Uterus (tissue), 4 donors: Measurements from ENCODE around the gene C10orf53. TPM values are rescaled to one million over a fixed set of nuclear protein-coding genes. Genes with fewer than 3 reads are reported as not detected.

Experiments
- DNase-seq, 2 donors: peaks; one replicate each; pipeline ENCODE4 v3.0.0-alpha.2; 2019 to 2020
- H3K27ac ChIP-seq, 2 donors: fragments of 200-600 bp; sonication (generic); 1 replicate in 1 of 2; 2 replicates in 1 of 2; pipeline ENCODE4 v1.5.1; 2016 to 2018
- H3K27me3 ChIP-seq, 2 donors: fragments of 200-600 bp; sonication (generic); one replicate each; pipeline ENCODE4 v1.5.1; 2018 to 2019; ENCODE audit warnings: control low read depth in 1 of 2
- H3K36me3 ChIP-seq, 2 donors: fragments of 200-600 bp; sonication (generic); one replicate each; pipeline ENCODE4 v1.5.1; 2019; ENCODE audit warnings: control low read depth in 1 of 2
- H3K4me1 ChIP-seq, 2 donors: fragments of 200-600 bp; sonication (generic); one replicate each; pipeline ENCODE4 v1.5.1; 2018 to 2019; ENCODE audit warnings: control low read depth in 1 of 2
- H3K4me3 ChIP-seq, 2 donors: fragments of 200-600 bp; sonication (generic); 1 replicate in 1 of 2; 2 replicates in 1 of 2; pipeline ENCODE4 v1.5.1; 2018 to 2019; ENCODE audit warnings: mild to moderate bottlenecking in 1 of 2
- H3K9me3 ChIP-seq, 2 donors: fragments of 200-600 bp; sonication (generic); one replicate each; pipeline ENCODE4 v1.5.1; 2019; ENCODE audit warnings: control low read depth in 1 of 2
- CTCF ChIP-seq, 4 experiments: fragments of 200-600 bp in 2 of 4; fragments of 450-650 bp in 2 of 4; sonication (generic) in 2 of 4; IDR thresholded peaks; one replicate each; pipeline ENCODE4 v1.5.1; 2016 to 2019; ENCODE audit warnings: antibody characterized with exemption in 4 of 4, mild to moderate bottlenecking in 2 of 4, moderate library complexity in 1 of 4
- POLR2A ChIP-seq, 2 donors: fragments of 450-650 bp; IDR thresholded peaks; one replicate each; pipeline ENCODE4 v1.6.1; 2016; ENCODE audit warnings: antibody characterized with exemption in 2 of 2, mild to moderate bottlenecking in 1 of 2, moderate library complexity in 1 of 2
- intact Hi-C: fragments of 100-400 bp; cut with DNase I; formaldehyde crosslinking; loops from one replicate; pipeline ENCODE4 v1.15.1; 2023; ENCODE audit warnings: low total_unique reads
- total RNA-seq, 4 donors: library from RNA; depleted of rRNA in 3 of 4; stranded (reverse); fragments of >200 nt in 3 of 4; gene quantifications; one replicate each; pipeline versions ENCODE4 v1.1.0 to v1.2.4, GENCODE V29; 2014 to 2023
- donor health status: DM: yes; HTN: yes; CAD: no.

Gene C10orf53
- total RNA-seq, 4 donors from 2014 or later: not detected

- Histone ChIP-seq H3K4me3 (no peak overlapping the region), H3K27me3 (no peaks in the 10 kb centered on the region), H3K4me1 (no peaks in the 10 kb centered on the region), H3K36me3 (no peaks in the 10 kb centered on the region), H3K27ac (no peak overlapping the region), H3K9me3 (no peaks in the 10 kb centered on the region)
- TF ChIP-seq POLR2A (IDR thresholded peaks at IDR 0.05): no peak
- no peak for TF ChIP-seq CTCF (IDR thresholded peaks at IDR 0.05)
- DNase-seq: no peak
- intact Hi-C loops: no loop called here
These were observed 64.7 kb downstream of the C10orf53 start for GRCh38 chr10:49744091-49744685.

- Histone ChIP-seq H3K9me3 (no peaks in the 10 kb centered on the region), H3K27ac (no peak overlapping the region), H3K27me3 (no peaks in the 10 kb centered on the region), H3K4me1 (no peaks in the 10 kb centered on the region), H3K36me3 (no peaks in the 10 kb centered on the region), H3K4me3 (no peak overlapping the region)
- intact Hi-C loops: no loop called here
- TF ChIP-seq CTCF (IDR thresholded peaks at IDR 0.05) (no peak), POLR2A (IDR thresholded peaks at IDR 0.05) (no peak)
- DNase-seq: no peak
These were observed 65.6 kb downstream of the C10orf53 start for GRCh38 chr10:49744924-49745605.

GRCh38 chr10:49745756-49746155, 66.3 kb downstream of the C10orf53 start:
- Histone ChIP-seq H3K4me1 (no peaks in the 10 kb centered on the region), H3K27ac (no peak overlapping the region), H3K27me3 (no peaks in the 10 kb centered on the region), H3K4me3 (no peak overlapping the region), H3K36me3 (no peaks in the 10 kb centered on the region), H3K9me3 (no peaks in the 10 kb centered on the region)
- intact Hi-C loops: no loop called here
- no peak for TF ChIP-seq CTCF (IDR thresholded peaks at IDR 0.05)
- TF ChIP-seq POLR2A (IDR thresholded peaks at IDR 0.05): no peak
- DNase-seq: no peak

- Histone ChIP-seq H3K27me3 (no peaks in the 10 kb centered on the region), H3K9me3 (no peaks in the 10 kb centered on the region), H3K27ac (no peak overlapping the region), H3K4me3 (no peak overlapping the region), H3K36me3 (no peaks in the 10 kb centered on the region), H3K4me1 (no peaks in the 10 kb centered on the region)
- TF ChIP-seq CTCF (IDR thresholded peaks at IDR 0.05): no peak
- TF ChIP-seq POLR2A (IDR thresholded peaks at IDR 0.05): no peak
- DNase-seq: no peak
- intact Hi-C loops: no loop called here
These were observed 67.3 kb downstream of the C10orf53 start for GRCh38 chr10:49746626-49747302.

Other genes with a start within 250 kb of the C10orf53 start
- gene ERCC6, start 140.5 kb upstream of the C10orf53 start, total RNA-seq: 10 to 100 TPM in 2 of 4 donors, 1 to 10 TPM in 2; 7.9 to 25.1 (median 16.3) TPM
- under 1 TPM in 1 of 4 donors, not detected in 3; 0.07 TPM for gene SLC18A3, start 69.3 kb upstream of the C10orf53 start, total RNA-seq
- not detected for gene CHAT, start 65.6 kb upstream of the C10orf53 start, total RNA-seq
- gene OGDHL, start 82.7 kb downstream of the C10orf53 start, total RNA-seq: 1 to 10 TPM in 1 of 4 donors, under 1 TPM in 1, not detected in 2; 0.15 to 5.9 TPM